ENCODE results near the gene AURKB.

The AURKB gene

DNA sequence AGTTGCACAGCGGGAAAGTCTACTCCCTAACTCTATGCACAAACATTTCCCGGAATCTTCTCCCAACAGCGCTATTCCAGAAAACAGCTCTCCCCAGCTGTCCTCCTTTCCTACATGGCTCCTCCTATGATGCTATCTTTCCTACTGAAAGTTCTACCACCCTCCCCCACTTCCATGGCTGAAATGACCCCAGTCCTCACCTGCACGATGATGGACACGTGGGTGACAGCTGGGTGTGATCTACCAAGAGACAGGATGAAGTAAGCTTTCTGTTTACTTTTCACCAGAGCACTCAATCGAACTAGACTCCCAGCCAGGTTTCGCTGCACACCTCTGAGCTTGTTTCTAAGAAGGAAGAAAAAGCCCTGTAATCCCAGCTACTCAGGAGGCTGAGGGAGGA lies 26.8 kb upstream of the AURKB start:
- in situ Hi-C loops (cut with MboI; ENCODE audit: low sequenced_read_pairs), result no loop called here

DNA sequence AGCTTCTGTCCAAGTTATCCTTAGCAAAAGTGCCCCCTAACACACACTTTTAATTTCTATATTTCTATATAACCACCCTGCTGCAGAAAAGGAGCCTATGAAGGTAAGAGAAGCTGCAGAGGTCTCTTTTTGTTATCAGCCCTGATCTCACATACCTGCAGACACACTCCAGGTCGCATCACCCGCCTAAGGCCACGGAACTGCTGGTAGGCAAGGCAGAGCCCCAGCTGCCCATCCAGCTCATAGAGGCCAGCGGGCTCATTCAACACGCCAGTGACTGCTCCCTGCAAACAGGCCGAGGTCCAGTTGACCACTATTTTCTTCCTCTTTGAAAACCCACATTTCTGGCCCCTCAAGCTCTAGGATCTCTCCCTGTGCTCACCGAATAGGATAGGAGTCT lies 25.3 kb upstream of the AURKB start:
- peaks cover 77% of the 10 kb centered on the region for H3K36me3 ChIP-seq (replicated peaks)

More for the DNA sequence above, 26.8 kb upstream of the AURKB start:
- no peak for DNase-seq (ENCODE audit: low spot score in 2 of 2)
- H3K36me3 ChIP-seq (replicated peaks), result peaks cover 67% of the 10 kb centered on the region
- H3K27me3 ChIP-seq (ENCODE audit: low read depth), result no peaks in the 10 kb centered on the region
- no peaks in the 10 kb centered on the region for H3K4me1 ChIP-seq
- H3K4me3 ChIP-seq, result no peak overlapping the region
- H3K9me3 ChIP-seq, result no peaks in the 10 kb centered on the region

DNA sequence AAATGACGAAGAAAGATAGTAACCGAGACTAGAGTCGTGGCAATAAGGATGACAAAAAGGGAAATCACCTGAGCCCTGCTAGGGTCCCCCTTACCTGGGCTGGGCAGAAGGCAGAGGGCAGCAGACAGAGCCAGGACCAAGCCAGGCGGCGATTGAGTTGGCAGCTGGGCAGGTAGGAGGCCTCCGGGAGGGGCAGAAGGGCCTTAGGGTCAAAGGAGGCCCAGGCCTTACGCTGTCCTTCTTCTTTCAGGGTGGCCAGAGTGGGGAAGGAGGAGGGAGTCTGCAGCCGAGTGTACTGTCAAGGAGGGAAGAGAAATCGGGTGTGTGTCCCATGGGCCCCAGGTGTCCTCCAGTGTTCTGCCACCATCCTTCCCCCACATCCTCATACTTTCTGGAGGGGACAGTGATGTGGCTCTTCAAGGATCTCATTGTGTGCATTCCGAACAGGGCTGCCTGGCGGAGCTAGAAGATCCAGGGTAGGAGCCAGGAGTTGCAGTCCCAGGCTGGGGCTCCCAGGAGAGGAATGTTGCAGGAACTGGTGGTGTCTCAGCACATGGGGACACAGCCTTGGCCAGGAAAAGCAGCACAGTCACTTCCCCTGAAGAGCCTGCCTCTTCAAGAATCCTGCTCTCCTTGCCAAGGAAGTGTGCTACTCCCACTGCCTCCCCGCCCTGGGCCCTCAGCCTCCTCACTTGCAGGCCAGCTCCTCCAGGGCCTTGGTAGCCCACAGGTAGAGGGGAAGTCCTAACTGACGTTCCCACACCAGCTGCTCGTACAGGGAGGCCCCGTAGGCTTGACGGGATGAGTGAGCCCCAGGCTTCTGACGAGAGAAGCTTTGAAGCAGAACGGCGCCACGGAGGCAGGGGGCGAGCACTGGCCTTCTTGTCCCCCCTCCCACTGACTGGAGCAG lies 24.2 kb upstream of the AURKB start:
- in situ Hi-C loops (cut with MboI; ENCODE audit: low sequenced_read_pairs), result no loop called here
- Histone ChIP-seq H3K27me3 (ENCODE audit: low read depth) (no peaks in the 10 kb centered on the region), H3K36me3 (replicated peaks) (peaks cover 85% of the 10 kb centered on the region)

More for the DNA sequence above, 25.3 kb upstream of the AURKB start:
- no peak overlapping the region for H3K4me3 ChIP-seq
- DNase-seq (ENCODE audit: low spot score in 2 of 2), result no peak
- no peaks in the 10 kb centered on the region for H3K27me3 ChIP-seq (ENCODE audit: low read depth)
- in situ Hi-C loops (cut with MboI; ENCODE audit: low sequenced_read_pairs), result no loop called here
- no peaks in the 10 kb centered on the region for H3K4me1 ChIP-seq
- no peaks in the 10 kb centered on the region for H3K9me3 ChIP-seq

DNA sequence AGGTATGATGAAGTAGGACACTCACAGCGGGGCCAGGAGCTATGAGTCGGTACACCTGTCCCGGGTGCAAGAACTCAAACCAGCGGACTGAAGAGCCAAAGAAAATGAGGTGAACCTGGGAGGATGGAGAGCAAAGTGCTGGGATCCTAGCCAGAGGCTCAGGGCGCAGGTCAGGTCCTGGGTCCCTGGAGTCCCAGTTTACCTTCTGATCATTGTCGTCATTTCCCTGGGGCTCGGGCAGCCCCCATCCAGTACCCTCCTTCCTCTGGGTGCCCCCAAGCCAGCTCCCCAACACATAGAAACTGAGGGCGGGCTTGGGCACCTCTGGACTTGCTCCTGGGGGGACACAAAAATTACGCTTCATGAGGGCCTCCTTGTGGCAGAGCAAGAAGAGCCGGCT lies 21.3 kb upstream of the AURKB start:
- Histone ChIP-seq H3K9me3 (no peaks in the 10 kb centered on the region), H3K4me3 (no peak overlapping the region), H3K4me1 (peaks cover 6% of the 10 kb centered on the region; the same call in 1 of the 2 replicates), H3K27me3 (ENCODE audit: low read depth) (no peaks in the 10 kb centered on the region), H3K36me3 (replicated peaks) (peaks cover 95% of the 10 kb centered on the region)
- in situ Hi-C loops (cut with MboI; ENCODE audit: low sequenced_read_pairs), result no loop called here
- no peak for DNase-seq (ENCODE audit: low spot score in 2 of 2)

More for the DNA sequence above, 24.2 kb upstream of the AURKB start:
- Histone ChIP-seq H3K4me3 (no peak overlapping the region), H3K9me3 (no peaks in the 10 kb centered on the region), H3K4me1 (no peaks in the 10 kb centered on the region)
- no peak for DNase-seq (ENCODE audit: low spot score in 2 of 2)

DNA sequence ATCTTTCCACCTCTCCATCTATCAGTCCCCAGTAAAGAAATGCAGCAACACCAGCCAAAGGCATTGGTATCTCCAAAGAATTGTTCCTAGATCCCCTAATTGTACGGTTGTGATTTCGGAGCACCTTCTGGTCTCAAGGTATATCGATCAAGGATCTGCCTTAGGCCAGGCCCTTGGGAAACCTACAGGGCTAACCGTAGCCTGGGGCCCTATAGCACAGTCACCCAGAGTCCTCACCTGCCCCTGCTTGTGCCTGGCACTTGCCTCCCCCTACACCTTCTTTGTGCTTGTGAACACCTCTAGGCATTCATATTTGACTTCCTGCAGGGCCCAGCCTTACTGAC lies 16.8 kb upstream of the AURKB start:
- Histone ChIP-seq H3K4me1 (peaks cover 16% of the 10 kb centered on the region), H3K27me3 (ENCODE audit: low read depth) (no peaks in the 10 kb centered on the region), H3K4me3 (peak overlapping the region; percentile 37), H3K36me3 (replicated peaks) (peaks cover 52% of the 10 kb centered on the region), H3K9me3 (no peaks in the 10 kb centered on the region)
- no peak for DNase-seq (ENCODE audit: low spot score in 2 of 2)
- in situ Hi-C loops (cut with MboI; ENCODE audit: low sequenced_read_pairs), result no loop called here

DNA sequence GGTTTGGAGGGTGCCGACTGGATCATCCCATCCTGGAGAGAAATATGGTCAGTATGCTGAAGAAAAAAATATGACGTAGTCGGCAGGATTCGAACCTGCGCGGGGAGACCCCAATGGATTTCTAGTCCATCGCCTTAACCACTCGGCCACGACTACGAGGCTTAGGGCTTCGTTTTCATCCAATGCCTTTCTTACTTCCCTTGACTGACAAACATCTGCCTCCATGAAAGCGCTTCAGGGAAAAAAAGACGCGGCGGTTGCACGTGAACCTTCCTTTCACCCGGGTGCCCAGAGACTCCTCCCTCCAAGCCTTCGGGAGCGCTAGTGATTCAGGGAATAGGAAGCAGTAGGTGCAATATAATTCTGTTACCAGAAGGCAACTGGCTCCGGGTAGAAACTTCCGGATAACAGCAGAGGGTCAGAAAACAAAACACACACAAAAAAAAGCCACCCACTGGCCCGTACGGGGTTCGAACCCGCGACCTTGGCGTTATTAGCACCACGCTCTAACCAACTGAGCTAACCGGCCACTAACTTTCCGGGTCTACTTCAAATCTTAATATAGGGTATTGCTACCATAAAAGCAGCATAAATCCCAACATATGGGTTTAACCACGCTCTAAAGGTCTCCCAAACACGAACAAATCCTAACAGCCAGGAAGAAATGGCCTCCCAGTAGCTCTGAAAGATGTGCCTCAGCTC lies 16.3 kb upstream of the AURKB start:
- peak; percentile 85 to 88 for DNase-seq (ENCODE audit: low spot score in 2 of 2)
- in situ Hi-C loops (cut with MboI; ENCODE audit: low sequenced_read_pairs), result no loop called here
- H3K36me3 ChIP-seq (replicated peaks), result peaks cover 46% of the 10 kb centered on the region
- peaks cover 16% of the 10 kb centered on the region for H3K4me1 ChIP-seq
- H3K4me3 ChIP-seq, result peak overlapping the region; percentile 37
- no peaks in the 10 kb centered on the region for H3K9me3 ChIP-seq
- H3K27me3 ChIP-seq (ENCODE audit: low read depth), result no peaks in the 10 kb centered on the region

DNA sequence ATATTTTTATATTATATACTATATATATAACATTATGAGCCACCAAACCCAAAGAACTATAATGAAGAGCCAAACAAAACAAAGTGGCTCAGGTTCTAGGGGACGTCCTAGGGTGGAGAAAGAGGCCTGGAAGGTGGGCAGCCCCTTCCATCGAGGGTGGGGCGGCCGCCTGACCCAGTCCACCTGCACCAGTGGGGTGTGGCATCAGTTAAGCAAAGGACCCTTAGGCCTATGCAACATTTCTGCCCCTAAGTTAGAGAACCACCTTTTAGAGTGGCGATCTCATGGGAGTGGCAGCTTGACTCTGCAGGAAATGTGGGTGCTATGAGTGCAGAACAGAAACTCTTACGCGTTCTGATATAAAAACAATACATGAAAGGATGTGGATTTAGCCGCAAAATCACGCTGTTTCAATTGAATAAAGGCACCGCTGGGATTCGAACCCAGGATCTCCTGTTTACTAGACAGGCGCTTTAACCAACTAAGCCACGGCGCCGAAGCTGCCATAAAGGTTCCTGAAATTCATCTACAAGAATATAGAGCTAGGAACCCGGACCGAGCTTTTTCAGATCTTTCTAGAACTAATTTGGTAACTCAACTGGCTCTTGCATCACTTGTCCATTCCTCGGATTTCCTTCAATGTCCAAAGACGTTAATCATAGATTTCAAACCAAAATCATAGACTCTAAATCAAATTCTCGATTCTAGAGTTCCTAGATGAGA lies 15.6 kb upstream of the AURKB start:
- peaks cover 39% of the 10 kb centered on the region for H3K36me3 ChIP-seq (replicated peaks)
- peaks cover 16% of the 10 kb centered on the region for H3K4me1 ChIP-seq
- H3K9me3 ChIP-seq, result no peaks in the 10 kb centered on the region
- in situ Hi-C loops (cut with MboI; ENCODE audit: low sequenced_read_pairs), result no loop called here
- H3K27me3 ChIP-seq (ENCODE audit: low read depth), result no peaks in the 10 kb centered on the region
- H3K4me3 ChIP-seq, result peak overlapping the region; percentile 37
- DNase-seq (ENCODE audit: low spot score in 2 of 2), result peak; percentile 81 to 90

DNA sequence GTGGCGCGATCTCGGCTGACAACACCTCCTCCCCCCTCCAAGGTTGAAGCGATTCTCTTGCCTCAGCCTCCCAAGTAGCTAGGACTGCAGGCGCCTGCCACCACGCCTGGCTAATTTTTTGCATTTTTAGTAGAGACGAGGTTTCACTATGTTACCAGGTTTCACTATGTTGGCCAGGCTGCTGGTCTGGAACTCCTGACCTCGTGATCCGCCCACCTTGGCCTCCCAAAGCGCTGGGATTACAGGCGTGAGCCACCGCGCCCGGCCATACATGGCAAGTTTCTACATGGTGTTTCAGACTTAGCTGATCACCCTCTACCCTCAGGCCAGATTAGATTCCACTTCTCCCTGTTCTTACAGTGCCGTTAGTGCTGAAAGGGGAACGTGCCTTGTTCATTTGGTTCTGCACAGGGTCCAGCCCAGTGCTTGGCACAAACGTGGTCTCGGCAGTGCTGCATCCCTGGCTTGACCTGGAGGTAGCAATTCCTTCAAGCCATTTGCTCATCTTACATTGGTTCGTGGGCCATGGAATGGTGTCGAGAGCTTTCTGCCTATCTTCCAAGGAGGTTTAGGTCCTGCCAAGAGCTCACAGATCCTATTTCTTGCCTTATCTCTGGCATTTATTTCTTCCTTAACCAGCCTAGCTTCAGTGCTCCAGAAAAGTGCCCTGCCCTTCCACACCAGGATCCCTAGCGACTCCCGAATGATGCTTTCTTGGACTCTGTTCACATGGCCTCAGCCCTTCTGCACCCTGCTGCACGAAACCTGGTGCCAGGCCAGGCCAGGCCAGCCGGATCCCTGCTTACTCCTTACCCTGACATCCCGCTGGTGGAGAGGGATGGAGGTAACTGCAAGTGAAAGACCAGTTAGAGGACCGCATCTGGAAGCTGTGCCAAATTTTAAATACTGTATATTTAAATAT lies 14.8 kb upstream of the AURKB start:
- Histone ChIP-seq H3K27me3 (ENCODE audit: low read depth) (no peaks in the 10 kb centered on the region), H3K36me3 (replicated peaks) (peaks cover 31% of the 10 kb centered on the region), H3K4me1 (peaks cover 16% of the 10 kb centered on the region), H3K9me3 (no peaks in the 10 kb centered on the region), H3K4me3 (no peak overlapping the region)
- in situ Hi-C loops (cut with MboI; ENCODE audit: low sequenced_read_pairs), result loop anchor here (5.0 kb wide), 2 partner anchors 38 to 103 kb away; partner anchors contain the start of gene HES7
- DNase-seq (ENCODE audit: low spot score in 2 of 2), result no peak

DNA sequence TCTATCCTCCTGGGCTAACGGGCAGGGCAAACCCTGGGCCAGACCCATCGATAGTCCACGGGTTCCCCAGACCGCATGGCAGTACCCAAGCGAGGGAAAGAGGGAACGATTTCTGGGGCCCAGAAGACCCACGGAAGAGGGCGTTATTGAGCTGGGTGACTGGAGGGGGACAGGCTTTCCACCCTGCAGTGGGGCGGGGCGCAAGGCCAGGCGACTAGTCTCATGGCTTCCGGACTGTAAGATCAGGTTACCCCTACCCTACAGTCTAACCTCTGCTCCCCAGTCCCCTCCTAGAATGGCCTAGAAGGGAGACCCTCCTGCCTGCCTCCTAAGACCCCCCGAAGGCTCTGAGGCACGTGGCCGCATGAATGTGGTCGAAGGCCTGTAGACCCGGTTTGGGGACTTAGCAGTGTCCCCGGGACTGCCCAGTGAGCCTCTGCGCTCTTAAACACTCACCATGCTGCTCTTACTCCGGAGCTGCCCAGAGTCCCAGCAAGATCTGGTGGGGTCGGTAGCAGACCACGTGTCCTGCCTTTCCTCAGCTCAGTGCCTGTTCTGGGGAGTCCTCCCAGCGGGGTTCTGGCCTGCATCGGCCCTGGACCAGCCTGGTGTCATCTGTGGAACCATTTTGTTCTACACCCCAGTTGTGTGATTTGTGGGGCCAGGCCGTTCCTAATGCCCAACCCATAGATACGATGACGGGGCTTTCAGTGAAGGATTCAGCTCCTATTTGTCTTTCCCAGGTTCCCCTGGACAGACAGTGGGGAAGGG lies 13.2 kb upstream of the AURKB start:
- H3K9me3 ChIP-seq, result no peaks in the 10 kb centered on the region
- peak; percentile 58 to 81 for DNase-seq (ENCODE audit: low spot score in 2 of 2)
- peaks cover 17% of the 10 kb centered on the region for H3K4me1 ChIP-seq
- peaks cover 16% of the 10 kb centered on the region for H3K36me3 ChIP-seq (replicated peaks)
- in situ Hi-C loops (cut with MboI; ENCODE audit: low sequenced_read_pairs), result loop anchor here (5.0 kb wide), 2 partner anchors 36 to 101 kb away; partner anchors contain the start of gene HES7
- H3K27me3 ChIP-seq (ENCODE audit: low read depth), result no peaks in the 10 kb centered on the region
- peak overlapping the region; percentile 63 for H3K4me3 ChIP-seq

DNA sequence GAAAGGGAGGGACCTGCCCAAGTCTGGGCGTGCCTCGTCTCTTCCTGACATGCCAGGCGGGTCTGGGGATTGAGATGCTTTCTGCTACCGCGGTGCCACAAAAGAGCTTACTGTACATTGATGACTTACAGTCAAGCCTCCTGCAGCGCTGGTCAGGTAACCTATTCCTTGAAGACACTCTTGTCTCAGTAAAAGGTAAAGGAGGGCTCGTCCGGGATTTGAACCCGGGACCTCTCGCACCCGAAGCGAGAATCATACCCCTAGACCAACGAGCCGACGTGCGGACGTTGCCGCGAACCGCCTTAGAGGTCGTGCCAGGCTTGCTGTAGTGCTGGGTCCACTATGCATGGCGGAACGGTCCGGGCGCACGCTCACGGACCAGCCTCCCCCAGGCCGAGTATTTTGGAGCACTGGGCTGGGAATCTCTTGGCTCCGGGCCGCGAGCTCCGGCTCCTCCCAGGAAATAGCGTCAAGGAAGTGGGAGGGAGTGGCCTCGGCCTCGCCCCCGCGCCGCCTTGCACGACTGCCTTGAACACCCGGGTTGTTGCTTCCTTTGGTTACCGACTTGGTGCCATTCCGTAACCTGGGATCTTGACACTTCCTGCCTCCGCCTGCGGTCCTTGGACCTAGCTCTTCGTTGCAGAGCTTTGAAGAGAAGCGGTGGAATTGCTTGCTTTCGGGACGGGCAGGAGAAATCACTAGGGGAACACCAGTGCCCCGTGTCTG lies 12.4 kb upstream of the AURKB start:
- DNase-seq (ENCODE audit: low spot score in 2 of 2), result peak; percentile 90 to 96
- H3K27me3 ChIP-seq (ENCODE audit: low read depth), result no peaks in the 10 kb centered on the region
- H3K36me3 ChIP-seq (replicated peaks), result peaks cover 9% of the 10 kb centered on the region
- peaks cover 25% of the 10 kb centered on the region for H3K4me1 ChIP-seq
- in situ Hi-C loops (cut with MboI; ENCODE audit: low sequenced_read_pairs), result loop anchor here (5.0 kb wide), 2 partner anchors 35 to 100 kb away; partner anchors contain the start of gene HES7
- no peaks in the 10 kb centered on the region for H3K9me3 ChIP-seq
- peak overlapping the region; percentile 63 for H3K4me3 ChIP-seq

DNA sequence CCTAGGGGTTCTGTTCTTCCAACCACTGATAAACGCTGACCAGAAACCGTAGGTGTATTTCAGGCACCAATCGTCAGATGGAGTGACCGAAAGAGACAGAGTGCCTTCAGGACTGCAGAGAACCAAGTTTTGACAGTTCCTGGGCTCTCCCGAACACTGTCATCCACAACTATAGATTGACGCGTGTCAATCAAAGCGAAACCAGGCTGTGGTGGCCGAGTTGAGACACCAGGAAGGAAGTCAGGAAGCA lies 11.9 kb upstream of the AURKB start:
- in situ Hi-C loops (cut with MboI; ENCODE audit: low sequenced_read_pairs), result loop anchor here (5.0 kb wide), 2 partner anchors 35 to 100 kb away; partner anchors contain the start of gene HES7
- Histone ChIP-seq H3K27me3 (ENCODE audit: low read depth) (no peaks in the 10 kb centered on the region), H3K36me3 (replicated peaks) (peaks cover 4% of the 10 kb centered on the region), H3K4me1 (peaks cover 23% of the 10 kb centered on the region), H3K9me3 (no peaks in the 10 kb centered on the region), H3K4me3 (peak overlapping the region; percentile 63)
- DNase-seq (ENCODE audit: low spot score in 2 of 2), result no peak

All from HAP-1 (cell line).